ENCODE data around the gene ZNF536.
"Not testable (repeated sequence)": the region's sequence is repeated elsewhere in the genome, so short reads cannot be mapped to it uniquely, and the experiment has no call there.

Gene ZNF536

GRCh38 chr19:30446850-30447552 lies 74.8 kb downstream of the ZNF536 start:
- DNase-seq (ENCODE audit: low read depth in 3 of 3), result no peak

- no peak for DNase-seq (ENCODE audit: low read depth in 3 of 3)
Measured at GRCh38 chr19:30447553-30447870, 75.3 kb downstream of the ZNF536 start.

GRCh38 chr19:30448386-30449077 lies 76.3 kb downstream of the ZNF536 start:
- no peak for DNase-seq (ENCODE audit: low read depth in 3 of 3)

GRCh38 chr19:30449078-30449590 lies 77.0 kb downstream of the ZNF536 start:
- no peak for DNase-seq (ENCODE audit: low read depth in 3 of 3)

GRCh38 chr19:30449673-30450072 lies 77.5 kb downstream of the ZNF536 start:
- DNase-seq (ENCODE audit: low read depth in 3 of 3), result no peak

GRCh38 chr19:30450100-30450499 lies 77.9 kb downstream of the ZNF536 start:
- DNase-seq (ENCODE audit: low read depth in 3 of 3), result no peak

GRCh38 chr19:30450835-30451321 lies 78.7 kb downstream of the ZNF536 start:
- DNase-seq (ENCODE audit: low read depth in 3 of 3), result no peak

GRCh38 chr19:30452931-30453330 lies 80.7 kb downstream of the ZNF536 start:
- DNase-seq (ENCODE audit: low read depth in 3 of 3), result no peak

GRCh38 chr19:30453743-30454142 lies 81.6 kb downstream of the ZNF536 start:
- no peak for DNase-seq (ENCODE audit: low read depth in 3 of 3)

- no peak for DNase-seq (ENCODE audit: low read depth in 3 of 3)
Measured at GRCh38 chr19:30455881-30456280, 83.7 kb downstream of the ZNF536 start.

GRCh38 chr19:30457484-30457883 lies 85.3 kb downstream of the ZNF536 start:
- no peak for DNase-seq (ENCODE audit: low read depth in 3 of 3)

- no peak for DNase-seq (ENCODE audit: low read depth in 3 of 3)
Measured at GRCh38 chr19:30459859-30460258, 87.7 kb downstream of the ZNF536 start.

- no peak for DNase-seq (ENCODE audit: low read depth in 3 of 3)
Measured at GRCh38 chr19:30464162-30464561, 92.0 kb downstream of the ZNF536 start.

- not testable (repeated sequence) for DNase-seq (ENCODE audit: low read depth in 3 of 3)
Measured at GRCh38 chr19:30466598-30466997, 94.4 kb downstream of the ZNF536 start.

GRCh38 chr19:30467239-30467638 lies 95.1 kb downstream of the ZNF536 start:
- DNase-seq (ENCODE audit: low read depth in 3 of 3), result no peak

- no peak for DNase-seq (ENCODE audit: low read depth in 3 of 3)
Measured at GRCh38 chr19:30469774-30470173, 97.6 kb downstream of the ZNF536 start.

GRCh38 chr19:30471441-30471840 lies 99.3 kb downstream of the ZNF536 start:
- no peak for DNase-seq (ENCODE audit: low read depth in 3 of 3)

- no peak for DNase-seq (ENCODE audit: low read depth in 3 of 3)
Measured at GRCh38 chr19:30473334-30473867, 101.2 kb downstream of the ZNF536 start.

- DNase-seq (ENCODE audit: low read depth in 3 of 3), result no peak
Measured at GRCh38 chr19:30476997-30477396, 104.8 kb downstream of the ZNF536 start.

GRCh38 chr19:30479231-30479630 lies 107.0 kb downstream of the ZNF536 start:
- no peak for DNase-seq (ENCODE audit: low read depth in 3 of 3)

GRCh38 chr19:30480097-30480496 lies 107.9 kb downstream of the ZNF536 start:
- no peak for DNase-seq (ENCODE audit: low read depth in 3 of 3)

- no peak for DNase-seq (ENCODE audit: low read depth in 3 of 3)
Measured at GRCh38 chr19:30481063-30481462, 108.9 kb downstream of the ZNF536 start.

- no peak for DNase-seq (ENCODE audit: low read depth in 3 of 3)
Measured at GRCh38 chr19:30481823-30482222, 109.6 kb downstream of the ZNF536 start.
